GM18520 (cell line): ENCODE results near the gene TBX4.
"Not testable (repeated sequence)": the region's sequence is repeated elsewhere in the genome, so short reads cannot be mapped to it uniquely, and the experiment has no call there.

Experiments used
- ATAC-seq: cut with Tn5 transposase; IDR thresholded peaks from one replicate; pipeline ENCODE4 v1.9.1; 2021; ENCODE audit not compliant: unreplicated experiment

The TBX4 gene

GRCh38 chr17:61427567-61427966, 24.7 kb upstream of the TBX4 start:
- ATAC-seq, result no peak

GRCh38 chr17:61429274-61429673, 22.9 kb upstream of the TBX4 start:
- ATAC-seq, result no peak

GRCh38 chr17:61429831-61430230, 22.4 kb upstream of the TBX4 start:
- ATAC-seq, result not testable (repeated sequence)

GRCh38 chr17:61431594-61432311, 20.5 kb upstream of the TBX4 start:
- ATAC-seq, result no peak

DNA sequence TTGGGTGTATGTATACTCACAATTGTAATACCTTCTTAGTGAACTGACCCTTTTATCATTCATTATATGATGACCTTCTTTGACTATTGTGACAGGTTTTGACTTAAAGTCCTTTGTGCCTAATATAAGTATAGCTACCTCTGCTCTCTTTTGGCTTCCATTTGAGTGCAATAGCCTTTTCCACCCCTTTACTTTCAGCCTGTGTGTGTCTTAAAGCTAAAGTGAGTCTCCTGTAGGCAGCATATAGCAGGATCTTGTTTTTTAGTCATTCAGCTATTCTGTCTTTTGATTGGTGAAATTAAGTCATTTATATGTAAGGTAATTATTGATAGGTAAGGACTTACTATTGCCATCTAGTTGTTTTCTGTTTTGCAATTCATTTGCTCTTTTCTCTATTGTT, 15.9 kb upstream of the TBX4 start:
- ATAC-seq, result no peak

GRCh38 chr17:61436995-61437704, 15.1 kb upstream of the TBX4 start:
- no peak for ATAC-seq

DNA sequence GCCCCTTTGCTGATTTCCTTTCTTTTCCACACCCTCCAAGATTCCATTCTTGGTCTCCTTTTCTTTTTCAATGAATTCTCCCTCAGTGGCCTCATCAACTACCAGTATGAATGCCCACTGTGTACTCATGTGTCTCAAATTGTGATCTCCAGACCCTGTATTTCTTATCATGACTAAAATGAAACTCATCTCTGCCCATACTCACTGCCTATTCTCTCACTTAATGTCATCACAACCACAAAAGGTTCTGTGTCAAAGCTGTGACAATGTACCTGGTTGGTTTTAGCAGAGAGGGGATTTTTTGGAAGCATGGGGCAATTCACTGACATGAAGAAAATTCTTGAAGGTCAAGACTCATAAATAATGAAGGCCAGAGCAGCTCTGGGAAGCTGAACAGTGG, 11.5 kb upstream of the TBX4 start:
- ATAC-seq, result peak; percentile 97

- ATAC-seq, result not testable (repeated sequence)
Measured at GRCh38 chr17:61441507-61441906, 10.7 kb upstream of the TBX4 start.

DNA sequence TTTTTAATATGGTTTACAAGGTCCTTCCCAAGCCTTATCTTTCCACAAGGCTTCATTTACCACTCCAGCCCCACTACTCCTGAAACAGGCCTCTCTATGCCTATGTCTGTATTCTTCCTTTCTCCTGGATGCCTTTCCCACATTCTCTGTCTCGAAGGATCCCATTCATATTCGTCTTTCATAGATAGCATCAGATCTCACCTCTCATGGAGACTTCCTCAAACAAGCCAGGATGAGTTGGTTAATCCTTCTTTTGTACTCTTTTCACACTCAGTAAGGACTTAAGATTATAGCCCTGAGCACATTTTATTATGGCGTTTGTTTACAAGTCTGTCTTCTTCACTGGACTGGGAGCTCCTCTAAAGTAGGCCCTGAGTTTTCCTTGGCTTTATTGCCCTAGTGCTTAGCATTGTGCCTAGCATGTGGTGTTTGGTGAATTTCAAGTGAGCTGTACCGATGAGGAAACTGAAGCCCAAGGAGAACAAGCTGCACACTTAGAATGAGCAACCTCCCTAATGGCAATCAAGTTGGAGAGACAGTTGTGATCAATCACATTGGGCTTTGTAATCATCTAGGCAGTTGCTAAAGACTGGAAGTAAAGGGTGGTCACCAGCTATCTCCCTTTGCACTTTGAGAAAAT, 10.0 kb upstream of the TBX4 start:
- ATAC-seq, result no peak

DNA sequence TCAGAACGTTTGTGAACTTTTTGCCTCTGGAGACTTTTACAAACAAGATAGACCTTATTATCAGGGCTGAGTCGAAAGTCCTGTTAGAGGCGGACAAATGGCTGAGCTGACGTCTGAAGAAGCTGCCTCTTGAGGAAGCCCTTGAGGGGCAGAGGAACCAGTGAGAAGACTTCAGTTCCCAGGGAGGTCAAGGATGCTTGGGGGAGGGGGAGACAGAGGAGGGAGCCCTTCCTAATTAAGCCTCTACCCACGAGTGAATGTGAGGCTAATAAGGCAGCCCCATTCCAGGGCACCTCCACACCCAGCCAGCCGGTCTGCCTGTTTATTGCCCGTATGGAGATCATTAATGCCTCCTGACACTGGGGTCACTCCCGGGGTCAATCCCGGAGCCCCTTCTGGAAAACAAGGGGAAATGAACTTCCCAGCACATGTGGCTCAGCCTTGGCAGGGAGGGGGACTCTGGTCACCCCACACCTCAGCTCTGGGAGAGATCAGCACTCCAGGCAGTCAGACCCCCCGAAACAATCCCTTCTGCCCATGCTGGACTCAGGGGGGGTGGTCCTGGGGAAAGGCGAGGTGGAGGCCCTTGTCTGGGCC, 9.2 kb upstream of the TBX4 start:
- ATAC-seq, result no peak

- no peak for ATAC-seq
Measured at GRCh38 chr17:61443475-61443882, 8.7 kb upstream of the TBX4 start.

GRCh38 chr17:61444075-61444474, 8.1 kb upstream of the TBX4 start:
- no peak for ATAC-seq

DNA sequence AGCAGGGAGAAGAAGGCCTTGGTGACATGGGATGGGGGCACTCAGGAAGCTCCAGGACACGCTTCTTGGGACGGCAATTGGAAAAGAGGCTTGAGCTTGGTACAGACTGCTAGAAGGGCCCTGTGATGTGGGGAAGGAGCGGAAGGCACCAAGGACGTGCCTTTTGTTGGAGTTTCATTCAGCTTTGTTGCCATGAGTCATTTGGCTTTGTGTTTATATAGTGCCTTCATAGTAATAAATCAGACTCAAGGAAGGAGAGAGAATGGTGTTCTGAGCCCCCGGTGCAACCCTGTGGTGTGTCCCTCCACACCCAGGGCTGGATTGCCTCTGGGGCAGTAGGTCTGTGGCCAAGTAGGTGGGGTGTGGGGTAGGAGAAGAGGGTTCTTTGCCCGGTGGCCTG, 7.4 kb upstream of the TBX4 start:
- no peak for ATAC-seq

GRCh38 chr17:61447358-61447757, 4.9 kb upstream of the TBX4 start:
- ATAC-seq, result no peak

GRCh38 chr17:61448042-61448441, 4.2 kb upstream of the TBX4 start:
- ATAC-seq, result no peak

DNA sequence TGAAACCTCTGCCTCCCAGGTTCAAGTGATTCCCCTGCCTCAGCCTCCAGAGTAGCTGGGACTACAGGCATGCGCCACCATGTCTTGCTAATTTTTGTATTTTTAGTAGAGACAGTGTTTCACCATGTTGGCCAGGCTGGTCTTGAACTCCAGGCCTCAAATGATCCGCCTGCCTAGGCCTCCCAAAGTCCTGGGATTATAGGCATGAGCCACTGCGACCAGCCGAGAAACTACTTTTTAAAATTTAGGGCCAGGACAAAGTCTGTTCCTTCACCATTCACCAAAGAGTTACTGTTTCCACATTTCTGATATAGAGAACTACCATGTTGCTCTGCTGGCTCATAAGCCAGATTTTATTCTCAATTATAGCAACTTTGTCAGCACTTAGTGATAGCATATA, 3.1 kb upstream of the TBX4 start:
- not testable (repeated sequence) for ATAC-seq

DNA sequence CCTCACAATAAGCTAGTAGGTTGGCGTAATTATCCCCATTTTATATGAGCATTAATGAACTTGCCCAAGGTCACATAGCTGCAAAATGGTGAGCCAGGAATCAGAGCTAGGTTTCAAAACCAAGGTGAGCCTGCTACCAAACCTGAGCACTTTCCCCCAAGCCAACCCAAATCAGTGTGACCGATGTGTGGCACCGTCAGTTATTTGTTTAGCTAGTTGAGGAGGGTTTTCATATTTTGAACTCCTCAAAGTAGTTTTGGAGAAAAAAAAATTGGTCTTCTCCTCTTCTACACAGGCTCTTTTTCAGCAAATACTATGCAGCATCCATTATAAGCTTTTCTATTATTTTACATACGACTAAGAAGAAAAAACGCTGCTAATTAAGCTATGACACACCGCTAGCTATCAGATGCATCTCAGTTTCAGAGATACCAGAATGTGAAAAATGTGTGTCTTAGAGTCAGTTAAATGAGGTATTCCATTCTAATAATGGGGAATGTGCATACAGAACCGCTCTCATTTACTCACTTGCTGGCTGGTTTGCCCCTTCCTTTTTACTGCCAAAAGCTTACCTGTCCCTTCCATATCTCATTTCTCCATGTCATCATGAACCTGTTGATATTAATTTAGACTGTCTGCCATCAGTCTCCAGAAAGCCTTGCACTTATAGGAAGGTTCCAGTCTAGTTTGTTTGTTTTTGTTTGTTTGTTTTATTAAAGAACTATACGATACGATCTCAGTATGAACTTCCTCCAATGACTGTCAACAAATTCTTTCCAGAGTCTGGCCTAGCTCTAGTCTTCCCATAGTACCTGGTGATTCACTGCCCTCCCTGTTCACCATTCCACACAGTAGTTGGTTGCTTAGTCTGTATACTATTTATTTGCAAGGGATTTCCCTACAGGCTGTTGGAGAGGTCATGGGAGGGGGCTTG, 2.2 kb upstream of the TBX4 start:
- ATAC-seq, result no peak

GRCh38 chr17:61450641-61451537, 1.3 kb upstream of the TBX4 start:
- ATAC-seq, result no peak

DNA sequence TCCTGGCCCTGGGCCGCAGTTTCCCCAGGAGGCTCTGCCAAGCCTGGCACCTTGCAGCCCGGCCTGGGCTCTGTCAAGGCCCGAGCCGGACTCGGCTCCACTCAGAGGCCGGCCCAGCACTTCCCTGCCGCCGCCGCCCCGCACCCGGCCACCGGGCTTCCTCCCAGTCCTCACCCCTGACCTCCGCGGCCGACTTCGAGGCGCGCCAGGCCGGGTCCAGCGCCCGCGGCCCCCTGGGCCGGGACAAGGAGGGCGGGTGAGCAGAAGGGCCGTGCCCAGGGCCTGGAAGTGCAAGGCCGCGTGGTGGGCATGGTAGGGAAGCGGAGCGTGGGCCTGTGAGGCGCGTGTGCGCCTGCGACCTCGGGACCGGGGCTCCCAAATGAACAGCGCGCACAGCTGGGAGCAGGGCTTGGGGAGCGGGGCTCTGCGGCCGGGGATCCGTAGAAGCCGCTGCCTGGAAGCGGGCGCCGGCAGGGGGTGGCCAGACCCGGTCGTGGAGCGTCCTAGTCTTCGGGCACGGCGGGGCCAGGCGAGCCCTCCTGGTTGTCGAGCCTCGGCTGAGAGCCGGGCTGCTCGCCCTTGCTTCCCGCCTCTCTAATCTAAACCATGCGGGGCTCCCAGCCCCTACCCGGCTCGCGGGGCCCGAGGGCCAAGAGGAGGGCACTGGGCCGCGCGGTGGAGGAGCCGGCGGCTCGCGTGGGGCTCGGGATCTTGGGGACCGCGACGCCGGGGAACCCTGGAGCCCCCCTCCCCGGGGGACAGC, 503 bp upstream of the TBX4 start:
- ATAC-seq, result no peak
